MM.1S (cell line): Measurements from ENCODE around the gene ZSWIM9.

Experiments used
- DNase-seq: peaks from one replicate; pipeline ENCODE4 v3.0.0-alpha.2; 2015
- H2AFZ ChIP-seq: fragments of 300-600 bp; sonication (generic); 2 replicates; pipeline ENCODE4 v1.6.0; 2016; ENCODE audit warnings: antibody characterized with exemption, low read length
- H3F3A ChIP-seq: fragments of 300-600 bp; sonication (generic); 2 replicates; pipeline ENCODE4 v1.6.1; 2016; ENCODE audit warnings: mild to moderate bottlenecking, antibody characterized with exemption, low read length, moderate library complexity, mixed read lengths; ENCODE audit not compliant: insufficient read depth
- H3K27ac ChIP-seq: fragments of 300-600 bp; sonication (generic); 2 replicates; pipeline ENCODE4 v1.5.1; 2016; ENCODE audit warnings: mild to moderate bottlenecking, low read length
- H3K27me3 ChIP-seq: fragments of 300-600 bp; sonication (generic); replicated peaks from 2 replicates; pipeline ENCODE4 v1.6.0; 2016; ENCODE audit warnings: low read length; ENCODE audit not compliant: insufficient read depth
- H3K36me3 ChIP-seq: fragments of 300-600 bp; sonication (generic); replicated peaks from 2 replicates; pipeline ENCODE4 v1.6.1; 2016; ENCODE audit warnings: mild to moderate bottlenecking, low read length, mixed read lengths; ENCODE audit not compliant: insufficient read depth
- H3K4me1 ChIP-seq: fragments of 300-600 bp; sonication (generic); 2 replicates; pipeline ENCODE4 v1.6.1; 2016; ENCODE audit warnings: low read length, mixed read lengths
- H3K4me2 ChIP-seq: fragments of 300-600 bp; sonication (generic); 2 replicates; pipeline ENCODE4 v1.6.0; 2016; ENCODE audit warnings: low read depth, low read length
- H3K4me3 ChIP-seq: fragments of 300-600 bp; sonication (generic); 2 replicates; pipeline ENCODE4 v1.5.1; 2016; ENCODE audit warnings: low read length, mixed read lengths
- H3K79me2 ChIP-seq: fragments of 300-600 bp; sonication (generic); 2 replicates; pipeline ENCODE4 v1.6.1; 2016; ENCODE audit warnings: mixed run types, low read length, mixed read lengths
- H3K9ac ChIP-seq: fragments of 300-600 bp; sonication (generic); 2 replicates; pipeline ENCODE4 v1.6.1; 2016; ENCODE audit warnings: low read length, mixed read lengths
- H3K9me2 ChIP-seq: fragments of 300-600 bp; sonication (generic); replicated peaks from 2 replicates; pipeline ENCODE4 v1.6.1; 2016; ENCODE audit warnings: mild to moderate bottlenecking, low read length, mixed read lengths; ENCODE audit not compliant: insufficient read depth
- H3K9me3 ChIP-seq: fragments of 300-600 bp; sonication (generic); replicated peaks from 2 replicates; pipeline ENCODE4 v1.6.1; 2016; ENCODE audit warnings: mild to moderate bottlenecking, low read length, mixed read lengths; ENCODE audit not compliant: insufficient read depth
- H4K20me1 ChIP-seq: fragments of 300-600 bp; sonication (generic); 2 replicates; pipeline ENCODE4 v1.6.1; 2016; ENCODE audit warnings: mild to moderate bottlenecking, low read length, moderate library complexity, mixed read lengths; ENCODE audit not compliant: insufficient read depth
- EZH2 ChIP-seq: fragments of 300-600 bp; sonication (generic); optimal IDR thresholded peaks from 2 replicates; pipeline ENCODE3; 2017; ENCODE audit warnings: low read depth, mild to moderate bottlenecking, antibody characterized with exemption, low read length, mixed read lengths
- EZH2phosphoT487 ChIP-seq: fragments of 300-600 bp; sonication (generic); IDR thresholded peaks from 2 replicates; pipeline ENCODE4 v1.6.1; 2018; ENCODE audit warnings: antibody characterized with exemption, low read length
- TF ChIP-seq, protein P1 (sequence below): fragments of 300-600 bp; sonication (generic); IDR thresholded peaks from 2 replicates; pipeline ENCODE4 v1.5.1; 2016; ENCODE audit warnings: antibody characterized with exemption, low read length, mixed read lengths

Gene ZSWIM9

DNA sequence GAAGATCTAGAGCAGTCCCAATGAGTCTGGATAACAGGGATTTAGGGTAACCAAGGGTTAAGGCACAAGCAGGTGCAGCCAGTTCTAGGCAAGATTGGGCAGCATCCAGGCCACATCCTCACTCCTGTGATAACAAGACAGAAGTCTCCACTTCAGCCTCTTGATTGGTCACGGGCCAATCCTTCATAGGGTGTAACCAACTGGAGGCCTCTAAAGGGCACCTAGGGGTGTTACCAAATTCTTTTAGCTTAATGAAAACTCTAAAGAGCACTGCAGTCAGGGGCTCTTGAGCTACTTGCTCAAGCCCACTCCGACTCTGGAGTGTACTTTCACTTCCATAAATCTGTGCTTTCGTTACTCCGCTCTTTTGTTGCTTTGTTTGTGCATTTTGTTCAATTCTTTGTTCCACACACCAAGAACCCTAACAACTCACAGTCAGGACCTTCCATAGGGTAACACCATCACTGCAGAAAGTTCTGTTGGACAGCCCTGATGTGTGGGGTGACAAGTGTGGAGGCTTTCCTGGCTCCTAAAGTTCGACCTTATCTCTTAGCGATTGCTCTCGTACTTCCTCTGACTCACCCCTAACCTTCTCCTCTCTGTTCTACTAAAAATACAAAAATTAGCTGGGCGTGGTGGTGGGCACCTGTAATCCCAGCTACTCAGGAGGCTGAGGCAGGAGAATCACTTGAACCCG lies 36.1 kb downstream of the ZSWIM9 start:
- TF ChIP-seq EZH2 (no peak), EZH2phosphoT487 (no peak)
- TF ChIP-seq, protein P1, sequence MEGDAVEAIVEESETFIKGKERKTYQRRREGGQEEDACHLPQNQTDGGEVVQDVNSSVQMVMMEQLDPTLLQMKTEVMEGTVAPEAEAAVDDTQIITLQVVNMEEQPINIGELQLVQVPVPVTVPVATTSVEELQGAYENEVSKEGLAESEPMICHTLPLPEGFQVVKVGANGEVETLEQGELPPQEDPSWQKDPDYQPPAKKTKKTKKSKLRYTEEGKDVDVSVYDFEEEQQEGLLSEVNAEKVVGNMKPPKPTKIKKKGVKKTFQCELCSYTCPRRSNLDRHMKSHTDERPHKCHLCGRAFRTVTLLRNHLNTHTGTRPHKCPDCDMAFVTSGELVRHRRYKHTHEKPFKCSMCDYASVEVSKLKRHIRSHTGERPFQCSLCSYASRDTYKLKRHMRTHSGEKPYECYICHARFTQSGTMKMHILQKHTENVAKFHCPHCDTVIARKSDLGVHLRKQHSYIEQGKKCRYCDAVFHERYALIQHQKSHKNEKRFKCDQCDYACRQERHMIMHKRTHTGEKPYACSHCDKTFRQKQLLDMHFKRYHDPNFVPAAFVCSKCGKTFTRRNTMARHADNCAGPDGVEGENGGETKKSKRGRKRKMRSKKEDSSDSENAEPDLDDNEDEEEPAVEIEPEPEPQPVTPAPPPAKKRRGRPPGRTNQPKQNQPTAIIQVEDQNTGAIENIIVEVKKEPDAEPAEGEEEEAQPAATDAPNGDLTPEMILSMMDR: no peak
- Histone ChIP-seq H2AFZ (no peak overlapping the region), H3K27ac (no peak overlapping the region), H3K4me3 (no peak overlapping the region), H3F3A (0 out of 2 replicates have a peak, but pooled peaks cover 4% of the 10 kb centered on the region), H4K20me1 (no peaks in the 10 kb centered on the region), H3K4me2 (no peak overlapping the region), H3K79me2 (peaks cover 17% of the 10 kb centered on the region), H3K9me2 (no peaks in the 10 kb centered on the region), H3K36me3 (no peaks in the 10 kb centered on the region), H3K27me3 (no peaks in the 10 kb centered on the region), H3K9ac (no peak overlapping the region), H3K4me1 (0 out of 2 replicates have a peak, but pooled peaks cover 15% of the 10 kb centered on the region), H3K9me3 (no peaks in the 10 kb centered on the region)
- no peak for DNase-seq

DNA sequence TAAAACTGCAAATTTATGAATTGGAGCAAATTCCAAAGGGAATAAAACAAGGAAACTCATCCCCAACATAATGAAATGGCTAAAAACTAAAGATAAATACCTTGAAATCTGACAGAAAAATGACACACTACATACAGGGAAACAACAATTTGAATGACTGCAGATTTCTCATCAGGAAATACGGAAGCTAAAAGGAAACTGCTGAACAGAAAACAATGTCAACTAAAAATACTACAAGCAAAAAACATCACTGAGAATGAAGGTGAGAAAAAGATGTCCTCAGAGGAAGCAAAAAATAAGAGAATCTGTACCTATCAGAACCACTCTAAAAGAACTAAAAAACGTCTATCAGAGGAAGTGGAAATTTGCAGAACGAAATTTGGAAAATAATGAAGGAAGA lies 39.5 kb downstream of the ZSWIM9 start:
- TF ChIP-seq EZH2phosphoT487 (no peak), EZH2 (no peak)
- TF ChIP-seq, protein P1: no peak
- Histone ChIP-seq H3K4me1 (0 out of 2 replicates have a peak, but pooled peaks cover 6% of the 10 kb centered on the region), H3K4me3 (no peak overlapping the region), H3K27me3 (no peaks in the 10 kb centered on the region), H3K9me2 (no peaks in the 10 kb centered on the region), H3K36me3 (no peaks in the 10 kb centered on the region), H3K9me3 (no peaks in the 10 kb centered on the region), H3K79me2 (peaks cover 7% of the 10 kb centered on the region), H3K9ac (0 out of 2 replicates have a peak overlapping the region, but pooled peaks have one; percentile 2), H3K27ac (peak overlapping the region; percentile 40; the same call in 1 of the 2 replicates), H4K20me1 (no peaks in the 10 kb centered on the region), H3F3A (0 out of 2 replicates have a peak, but pooled peaks cover 4% of the 10 kb centered on the region), H2AFZ (no peak overlapping the region), H3K4me2 (no peak overlapping the region)
- DNase-seq: peak; percentile 11

DNA sequence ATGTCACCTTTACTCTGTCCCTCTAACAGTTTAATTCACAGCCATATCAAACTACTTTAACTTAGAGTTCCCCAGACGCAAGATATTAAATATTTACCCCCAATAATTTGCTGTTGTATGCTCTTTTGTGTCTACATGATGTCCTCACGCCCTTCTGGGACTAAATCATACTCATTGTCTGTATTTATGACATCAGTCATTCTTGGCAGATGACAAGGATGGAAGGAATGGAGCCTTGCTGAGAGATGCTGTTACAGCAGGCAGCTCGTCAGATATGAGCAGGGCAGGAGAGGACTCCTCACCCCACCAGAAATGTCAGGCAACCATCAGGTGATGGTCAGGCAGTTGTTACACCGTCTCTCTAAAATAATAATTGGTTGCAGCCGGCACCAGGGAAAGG lies 43.5 kb downstream of the ZSWIM9 start:
- Histone ChIP-seq H3K27me3 (no peaks in the 10 kb centered on the region), H4K20me1 (no peaks in the 10 kb centered on the region), H3K9ac (no peak overlapping the region), H3K4me1 (0 out of 2 replicates have a peak, but pooled peaks cover 5% of the 10 kb centered on the region), H3K27ac (no peak overlapping the region), H3F3A (0 out of 2 replicates have a peak, but pooled peaks cover 4% of the 10 kb centered on the region), H3K9me3 (no peaks in the 10 kb centered on the region), H3K79me2 (no peaks in the 10 kb centered on the region), H2AFZ (no peak overlapping the region), H3K36me3 (no peaks in the 10 kb centered on the region), H3K4me3 (no peak overlapping the region), H3K4me2 (no peak overlapping the region), H3K9me2 (no peaks in the 10 kb centered on the region)
- TF ChIP-seq EZH2 (no peak), EZH2phosphoT487 (no peak)
- TF ChIP-seq, protein P1: no peak
- no peak for DNase-seq
